NCI-H82 treated with DMSO at 0.1 percent for 48 hours (cell line): ENCODE measurements around the gene WFDC5.
A peak's percentile ranks its signal among the peaks of the same experiment; 100 is the strongest.
"Not testable (repeated sequence)": the region's sequence is repeated elsewhere in the genome, so short reads cannot be mapped to it uniquely, and the experiment has no call there.

Source experiments
- DNase-seq: peaks from one replicate; lab custom pipeline; 2025; ENCODE audit not compliant: unreplicated experiment; lab: John Stamatoyannopoulos, UW

WFDC5 gene

GRCh38 chr20:45114465-45115385, at the start of gene WFDC5:
WFDC5 (minus strand) TSS chr20:45115174; CDS start chr20:45115083, 91 bp downstream.
- no peak for DNase-seq

GRCh38 chr20:45163083-45163803, 48.3 kb upstream of the WFDC5 start:
- DNase-seq, result no peak

GRCh38 chr20:45157962-45158361, 43.0 kb upstream of the WFDC5 start:
- DNase-seq, result no peak

- no peak for DNase-seq
Observed at GRCh38 chr20:45156713-45157112, 41.7 kb upstream of the WFDC5 start.

GRCh38 chr20:45154794-45155193, 39.8 kb upstream of the WFDC5 start:
- DNase-seq, result not testable (repeated sequence)

DNA sequence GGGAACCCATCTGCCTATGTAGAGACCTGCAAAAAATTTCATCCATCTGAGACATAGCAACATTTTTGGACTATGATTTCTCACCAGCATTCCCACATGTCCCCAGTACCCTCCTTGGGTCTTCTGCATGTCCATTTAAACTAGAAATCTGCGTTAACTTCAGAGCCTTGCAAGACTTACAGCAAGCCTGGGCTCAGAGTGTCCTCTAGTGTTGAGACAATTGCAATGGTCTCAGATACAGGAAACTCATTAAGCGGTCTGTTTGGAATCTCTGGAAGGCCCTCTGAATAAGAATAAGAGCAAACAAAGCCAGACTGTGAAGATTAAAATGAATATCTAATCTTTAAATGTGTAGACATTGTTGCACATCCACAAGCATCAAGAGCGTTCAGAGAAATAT, 39.2 kb upstream of the WFDC5 start:
- no peak for DNase-seq

GRCh38 chr20:45153752-45154151, 38.8 kb upstream of the WFDC5 start:
- no peak for DNase-seq

GRCh38 chr20:45153147-45153546, 38.2 kb upstream of the WFDC5 start:
- DNase-seq, result no peak

DNA sequence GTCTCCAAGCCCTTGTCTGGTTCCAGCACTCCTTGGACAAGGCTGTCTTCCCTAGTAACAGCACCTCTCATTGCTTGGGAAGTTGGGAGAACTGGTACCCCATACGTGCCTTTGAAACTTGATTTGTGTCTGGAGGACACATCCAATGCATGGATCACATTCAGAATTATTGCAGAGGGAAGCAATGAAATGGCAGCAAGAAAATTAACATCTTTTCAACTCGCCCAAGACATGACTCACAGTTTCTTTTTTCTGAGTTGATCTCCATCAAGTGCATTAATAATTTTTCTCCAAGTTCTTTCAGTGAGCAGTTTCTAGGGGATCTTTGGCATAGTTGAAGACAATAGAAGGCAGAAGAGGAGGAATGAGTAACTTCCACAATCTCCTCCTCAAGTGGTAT, 37.4 kb upstream of the WFDC5 start:
- DNase-seq, result no peak

DNA sequence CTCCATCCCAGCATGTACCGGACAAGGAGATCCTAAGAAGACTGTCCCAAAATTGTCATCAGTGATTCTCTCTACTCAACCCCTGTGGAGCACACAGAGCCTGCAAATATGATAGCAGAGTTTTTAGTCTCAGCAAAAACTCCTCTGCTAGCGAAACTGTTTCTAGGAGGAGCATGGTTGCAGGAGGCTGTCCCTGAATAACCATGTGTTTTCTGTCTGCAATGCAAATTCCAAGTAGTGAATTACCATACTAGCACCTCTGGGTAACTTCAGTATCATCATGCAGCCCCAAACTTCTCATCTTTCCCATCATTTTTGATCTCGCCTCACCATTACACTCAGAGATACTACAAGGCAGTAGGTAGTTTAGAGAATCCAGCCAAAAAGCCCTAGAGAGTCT, 34.1 kb upstream of the WFDC5 start:
- DNase-seq, result no peak

DNA sequence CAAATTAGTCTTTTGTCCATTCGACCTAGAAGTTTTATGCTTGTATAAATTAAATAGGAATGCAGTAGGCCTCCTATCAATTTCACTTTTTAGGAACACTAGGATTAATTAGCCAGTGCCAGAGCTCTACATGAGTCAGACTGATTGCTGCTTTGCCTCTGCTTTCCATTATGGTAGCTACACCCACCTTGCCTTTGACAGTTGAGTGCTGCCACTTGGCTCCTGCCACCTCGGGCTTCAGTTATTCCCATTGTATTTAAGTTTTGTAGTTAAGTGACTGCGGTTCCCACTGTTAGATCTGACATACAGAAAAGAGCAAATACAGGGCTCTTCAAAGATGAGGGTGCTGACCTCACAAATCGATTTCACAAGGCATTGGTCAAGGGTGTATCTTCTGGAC, 25.9 kb upstream of the WFDC5 start:
- DNase-seq, result no peak

- DNase-seq, result peak; percentile 95
Observed at GRCh38 chr20:45139733-45140375, 24.9 kb upstream of the WFDC5 start.

- DNase-seq, result peak; percentile 15
Observed at GRCh38 chr20:45138561-45139300, 23.8 kb upstream of the WFDC5 start.

GRCh38 chr20:45136911-45137310, 21.9 kb upstream of the WFDC5 start:
- DNase-seq, result no peak

DNA sequence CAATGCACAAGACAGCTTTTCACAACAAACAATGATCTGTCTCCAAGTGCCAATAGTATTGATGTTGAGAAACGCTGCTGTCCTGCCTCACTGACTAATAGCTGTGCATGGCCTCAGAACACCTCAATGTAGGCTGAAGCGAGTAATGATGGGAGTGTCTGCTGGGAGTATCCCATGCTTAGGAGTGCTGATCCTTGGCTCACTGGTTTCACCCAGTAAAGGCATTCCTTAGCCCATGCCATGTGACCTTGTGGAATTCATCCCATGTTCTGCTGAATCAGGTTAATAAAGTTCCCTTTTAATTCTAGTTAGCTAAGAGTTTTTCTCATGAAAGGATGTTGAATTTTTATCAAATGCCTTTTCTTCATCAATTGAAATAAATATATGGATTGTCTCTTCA, 13.1 kb upstream of the WFDC5 start:
- DNase-seq, result no peak

GRCh38 chr20:45124365-45124764, 9.4 kb upstream of the WFDC5 start, which contains the start of gene WFDC12:
WFDC12 (minus strand) TSS chr20:45124465; CDS start chr20:45124447, 18 bp downstream.
- no peak for DNase-seq

GRCh38 chr20:45121388-45121787, 6.4 kb upstream of the WFDC5 start:
- DNase-seq, result no peak

- DNase-seq, result no peak
Observed at GRCh38 chr20:45119556-45120266, 4.7 kb upstream of the WFDC5 start.

DNA sequence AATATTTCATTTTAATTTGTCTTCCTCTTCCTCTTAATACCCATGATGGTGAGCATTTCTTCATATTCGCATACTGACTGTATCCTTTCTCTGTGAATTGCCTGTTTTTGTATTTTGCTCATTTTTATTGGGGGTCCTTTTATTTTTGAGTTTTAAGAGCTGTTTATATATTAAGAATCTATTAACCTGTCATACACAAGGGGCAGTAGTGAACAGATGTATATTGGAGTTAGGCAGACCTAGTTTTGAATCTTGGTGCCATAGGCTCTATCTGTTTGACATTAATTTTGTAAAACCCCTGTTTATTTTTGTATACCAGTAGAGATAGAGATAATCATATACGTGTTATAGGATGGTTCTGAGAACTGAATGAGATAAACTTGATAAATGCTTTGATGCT, 3.1 kb upstream of the WFDC5 start:
- no peak for DNase-seq

DNA sequence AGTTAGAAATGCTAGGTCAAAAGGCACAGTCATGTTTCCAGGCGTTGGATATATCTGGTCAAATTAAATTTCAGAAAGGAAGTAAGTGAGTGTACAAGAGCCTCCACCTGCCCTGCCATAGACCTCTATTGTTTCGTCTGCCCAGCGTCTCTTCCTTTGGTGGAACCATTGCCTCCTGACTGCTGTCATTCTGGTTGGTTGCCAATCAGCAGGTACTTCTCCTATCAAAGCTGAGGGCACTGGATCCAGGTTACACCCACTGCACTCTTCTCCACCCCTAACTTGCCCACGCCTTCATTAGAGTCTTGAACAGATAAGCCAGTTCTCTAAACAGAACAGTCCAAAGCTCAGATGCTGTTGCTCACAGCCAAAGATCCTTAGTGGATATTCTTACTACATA, 2.6 kb upstream of the WFDC5 start:
- no peak for DNase-seq
